HepG2 (cell line): ENCODE data around the gene NDOR1. TPM values are rescaled to one million over a fixed set of nuclear protein-coding genes. Genes with fewer than 3 reads are reported as not detected.

ENCODE experiments used
- ATAC-seq: fragments of 200-7000 bp; cut with Tn5 transposase; 3 replicates; pipeline ENCODE4 v1.9.1; 2020; ENCODE audit warnings: mild to moderate bottlenecking, moderate library complexity
- BruUV-seq: library from RNA; stranded (reverse); fragments of 400-500 nt; replicated peaks from 2 replicates; lab custom pipeline; 2021; lab: Mats Ljungman, UMichigan
- CTCF ChIA-PET: fragments of 300-600 bp; formaldehyde crosslinking; extraction: SDS; loops from one replicate; lab custom pipeline; 2021; ENCODE audit warnings: low total read pairs, inconsistent platforms, low intra/inter-chr PET ratio; lab: Yijun Ruan, JAX
- POLR2A ChIA-PET: fragments of 350-600 bp; sonication (Branson Sonifier 250); formaldehyde crosslinking; loops from one replicate; lab custom pipeline; 2020; ENCODE audit warnings: antibody characterized with exemption, inconsistent platforms; lab: Yijun Ruan, JAX
- DNase-seq: peaks from one replicate; pipeline ENCODE4 v3.0.0-alpha.2; 2015; ENCODE audit warnings: low spot score
- FAIRE-seq: peaks from 3 replicates; lab custom pipeline; 2011; peaks lifted over from hg19 to GRCh38; lab: Jason Lieb, UNC
- H2AFZ ChIP-seq: one replicate; pipeline ENCODE4 v1.6.1; 2011; ENCODE audit warnings: low read length, inconsistent platforms
- H3K27ac ChIP-seq: fragments of 300-600 bp; 3 replicates; pipeline ENCODE4 v1.8.0; 2011; ENCODE audit warnings: mixed run types, mild to moderate bottlenecking, mixed read lengths, low read length, inconsistent platforms; ENCODE audit not compliant: insufficient read depth; ENCODE audit errors: extremely low read length
- H3K27me3 ChIP-seq, 2 experiments: fragments of 200-600 bp in 1 of 2; 2 replicates in 1 of 2; 3 replicates in 1 of 2; pipeline versions ENCODE4 v1.6.0 to v1.8.0; 2011; ENCODE audit warnings: low read length in 2 of 2, mild to moderate bottlenecking in 2 of 2, moderate library complexity in 2 of 2, inconsistent platforms in 1 of 2; ENCODE audit not compliant: insufficient read depth in 2 of 2, control insufficient read depth in 1 of 2
- H3K36me3 ChIP-seq, 2 experiments: fragments of 200-600 bp in 1 of 2; replicated peaks in 1 of 2; 2 replicates in 1 of 2; 3 replicates in 1 of 2; pipeline versions ENCODE4 v1.5.1 to v1.8.0; 2011; ENCODE audit warnings: low read length in 2 of 2, inconsistent platforms in 1 of 2; ENCODE audit not compliant: insufficient read depth in 2 of 2, control insufficient read depth in 1 of 2
- H3K4me1 ChIP-seq: 2 replicates; pipeline ENCODE4 v1.5.1; 2012; ENCODE audit warnings: low read length, inconsistent platforms; ENCODE audit not compliant: insufficient read depth
- H3K4me2 ChIP-seq: 2 replicates; pipeline ENCODE4 v1.6.0; 2011; ENCODE audit warnings: low read depth, low read length, inconsistent platforms
- H3K4me3 ChIP-seq, 3 experiments: fragments of 200-600 bp in 1 of 3; sonication (generic), shearing (Covaris generic) in 1 of 3; replicated peaks in 1 of 3; 2 replicates each; pipeline ENCODE4 v1.5.1; 2011 to 2016; ENCODE audit warnings: low read length in 3 of 3, inconsistent platforms in 2 of 3, low read depth in 2 of 3, mild to moderate bottlenecking in 2 of 3, control low read depth in 1 of 3, mixed read lengths in 1 of 3; ENCODE audit not compliant: insufficient read depth in 1 of 3
- H3K79me2 ChIP-seq: one replicate; pipeline ENCODE4 v1.6.1; 2011; ENCODE audit warnings: low read length, inconsistent platforms; ENCODE audit not compliant: insufficient read depth
- H3K9ac ChIP-seq: 2 replicates; pipeline ENCODE4 v1.6.0; 2011; ENCODE audit warnings: mild to moderate bottlenecking, low read depth, low read length, inconsistent platforms; ENCODE audit not compliant: insufficient read depth
- H3K9me3 ChIP-seq: 2 replicates; pipeline ENCODE4 v1.5.1; 2012; ENCODE audit warnings: mild to moderate bottlenecking, low read length
- H4K20me1 ChIP-seq: 2 replicates; pipeline ENCODE4 v1.6.0; 2011; ENCODE audit warnings: inconsistent platforms, mild to moderate bottlenecking, low read length, moderate library complexity; ENCODE audit not compliant: insufficient read depth
- FOXO1 ChIP-seq: sonication (generic); formaldehyde crosslinking; IDR thresholded peaks from 2 replicates; pipeline ENCODE4 v1.4.0; 2020; ENCODE audit warnings: missing genetic modification reagents
- GPBP1L1 ChIP-seq: sonication (generic); formaldehyde crosslinking; IDR thresholded peaks from 2 replicates; pipeline ENCODE4 v1.5.0; 2020; ENCODE audit warnings: mild to moderate bottlenecking, missing genetic modification reagents
- PCBP1 ChIP-seq: fragments of 200-400 bp; formaldehyde crosslinking; IDR thresholded peaks from 2 replicates; pipeline ENCODE4 v1.6.1; 2017; ENCODE audit warnings: mild to moderate bottlenecking, low read depth, low read length, borderline replicate concordance
- SAFB2 ChIP-seq: sonication (generic); formaldehyde crosslinking; IDR thresholded peaks from 2 replicates; pipeline ENCODE4 v1.5.1; 2020; ENCODE audit warnings: missing genetic modification reagents, low read depth, mild to moderate bottlenecking, borderline replicate concordance
- SAP130 ChIP-seq: IDR thresholded peaks from 2 replicates; pipeline ENCODE4 v1.6.1; 2016; ENCODE audit warnings: low read depth
- STAG1 ChIP-seq: sonication (generic); formaldehyde crosslinking; IDR thresholded peaks from 2 replicates; pipeline ENCODE4 v1.4.0; 2020; ENCODE audit warnings: missing genetic modification reagents
- TBX3 ChIP-seq: fragments of 450-650 bp; IDR thresholded peaks from 2 replicates; pipeline ENCODE4 v1.6.1; 2017; ENCODE audit warnings: antibody characterized with exemption, mild to moderate bottlenecking, inconsistent platforms, borderline replicate concordance
- U2AF1 ChIP-seq: fragments of 200-400 bp; formaldehyde crosslinking; optimal IDR thresholded peaks from 2 replicates; pipeline ENCODE3; 2017; ENCODE audit warnings: mild to moderate bottlenecking, low read depth, low read length
- YEATS2 ChIP-seq: sonication (generic); formaldehyde crosslinking; IDR thresholded peaks from 2 replicates; pipeline ENCODE4 v1.4.0; 2020; ENCODE audit warnings: missing genetic modification reagents, borderline replicate concordance
- ZFP36L1 ChIP-seq: sonication (generic); formaldehyde crosslinking; IDR thresholded peaks from 2 replicates; pipeline ENCODE4 v1.8.0; 2022; ENCODE audit warnings: mild to moderate bottlenecking, missing genetic modification reagents, moderate library complexity
- ZNF326 ChIP-seq: sonication (generic); formaldehyde crosslinking; IDR thresholded peaks from 2 replicates; pipeline ENCODE4 v1.4.0; 2020; ENCODE audit warnings: missing genetic modification reagents, borderline replicate concordance
- ZNF451 ChIP-seq: sonication (generic); formaldehyde crosslinking; IDR thresholded peaks from 2 replicates; pipeline ENCODE4 v1.5.0; 2020; ENCODE audit warnings: mild to moderate bottlenecking, missing genetic modification reagents
- ZNF687 ChIP-seq: sonication (generic); formaldehyde crosslinking; IDR thresholded peaks from 2 replicates; pipeline ENCODE4 v1.5.1; 2020; ENCODE audit warnings: mild to moderate bottlenecking, missing genetic modification reagents, moderate library complexity
- WGBS: methylation state at CpG from one replicate; pipeline ENCODE4 v1.1.6; 2017; ENCODE audit warnings: low lambda C conversion rate; 5-methylcytosine and 5-hydroxymethylcytosine counted together
- in situ Hi-C: cut with HindIII; loops from 2 replicates; pipeline ENCODE4 v1.10.0; 2017; ENCODE audit warnings: low pct_unique_long_range_greater_than_20kb; ENCODE audit not compliant: extremely low pct_ligation_motif_present
- intact Hi-C: fragments of 100-400 bp; cut with micrococcal nuclease; formaldehyde crosslinking; loops from one replicate; pipeline ENCODE4 v1.10.0; 2022; ENCODE audit not compliant: unreplicated experiment
- polyA plus RNA-seq, 8 experiments: library from polyadenylated mRNA; depleted of rRNA in 3 of 8; stranded (reverse) in 7 of 8; unstranded in 1 of 8; fragments of >200 nt; fragmentation: Illumina TruSeq in 4 of 8; extraction: Trizol in 4 of 8; gene quantifications; 2 replicates each; pipeline versions ENCODE4 v1.2.1 to v1.2.3, GENCODE V29; 2011 to 2016; ENCODE audit warnings: low read depth in 4 of 8, missing spikeins in 1 of 8, mixed read lengths in 1 of 8; ENCODE audit not compliant: insufficient read depth in 1 of 8
- total RNA-seq, 5 experiments: library from RNA; depleted of rRNA; stranded (reverse); fragments of >200 nt; fragmentation: Illumina TruSeq; extraction: Trizol; gene quantifications; 2 replicates each; pipeline ENCODE4 v1.2.3, GENCODE V29; 2016; ENCODE audit warnings: low read depth in 1 of 5

NDOR1 gene
- total and polyA plus RNA-seq, 2 of the 13 experiments (the other 11 are each of a cell fraction or from before 2014, with no cell fraction given) = 3.6 to 8.7 TPM

DNA sequence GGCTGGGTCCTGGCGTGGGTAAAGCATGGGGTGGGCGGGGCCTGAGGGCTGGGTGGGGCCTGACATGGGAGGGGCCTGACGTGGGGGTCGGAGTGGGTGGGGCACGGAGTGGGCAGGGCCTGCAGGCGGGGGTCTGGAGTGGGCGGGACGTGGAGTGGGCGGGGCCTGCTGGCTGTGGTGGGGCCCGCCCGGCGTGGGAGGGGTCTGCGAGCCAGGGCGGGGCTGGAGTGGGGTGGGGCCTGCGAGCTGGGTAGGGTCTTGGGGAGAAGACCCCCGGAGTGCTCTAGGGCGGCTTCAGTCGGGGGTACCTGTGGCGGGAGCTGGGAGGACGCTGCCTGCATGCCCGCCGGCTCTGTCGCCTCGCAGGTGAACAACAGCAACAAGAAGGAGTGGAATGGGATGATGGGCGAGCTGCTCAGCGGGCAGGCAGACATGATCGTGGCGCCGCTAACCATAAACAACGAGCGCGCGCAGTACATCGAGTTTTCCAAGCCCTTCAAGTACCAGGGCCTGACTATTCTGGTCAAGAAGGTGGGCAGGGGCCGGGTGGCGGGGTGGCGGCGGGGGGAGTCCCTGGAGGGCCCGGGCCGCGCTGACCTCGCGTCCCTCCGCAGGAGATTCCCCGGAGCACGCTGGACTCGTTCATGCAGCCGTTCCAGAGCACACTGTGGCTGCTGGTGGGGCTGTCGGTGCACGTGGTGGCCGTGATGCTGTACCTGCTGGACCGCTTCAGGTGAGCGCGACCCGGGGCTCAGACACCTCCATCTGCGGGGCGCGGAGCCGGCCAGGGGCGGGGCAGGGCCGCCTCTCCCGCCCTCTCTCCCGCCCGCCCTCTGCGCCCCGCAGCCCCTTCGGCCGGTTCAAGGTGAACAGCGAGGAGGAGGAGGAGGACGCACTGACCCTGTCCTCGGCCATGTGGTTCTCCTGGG lies 43.7 kb upstream of the NDOR1 start (continued):
- TF ChIP-seq TBX3 = no peak
- TF ChIP-seq, all 625 proteins: peak for 1

GRCh38 chr9:137162505-137163364 lies 42.8 kb upstream of the NDOR1 start:
- intact Hi-C loops = no loop called here
- ATAC-seq (peak; percentile 67), DNase-seq (no peak), FAIRE-seq (no peak)
- H3K9me3 ChIP-seq = no peaks in the 10 kb centered on the region
- no TSS peak for BruUV-seq
- no peak overlapping the region for H3K27ac ChIP-seq
- no peak overlapping the region for H2AFZ ChIP-seq
- ChIA-PET CTCF (interaction anchor here (0.8 to 1.1 kb wide), 2 partner anchors 65 to 73 kb away, joined by 3 read pairs; no protein-coding TSS in a partner anchor), POLR2A (interaction anchor here (0.7 to 1.3 kb wide), 5 partner anchors 12 to 74 kb away, joined by 3 to 9 read pairs (median 5); partner anchors contain the start of genes ANAPC2, SSNA1 and TPRN)
- H3K79me2 ChIP-seq = no peaks in the 10 kb centered on the region
- 51% methylated on average over 12 of the region's 74 CpGs for WGBS
- H3K9ac ChIP-seq = no peak overlapping the region
- no peaks in the 10 kb centered on the region for H3K36me3 ChIP-seq
- no peaks in the 10 kb centered on the region for H4K20me1 ChIP-seq
- H3K27me3 ChIP-seq = peaks cover 24 to 91% of the 10 kb centered on the region in 2 experiments; a peak in 4 of 5 replicates
- H3K4me1 ChIP-seq = no peaks in the 10 kb centered on the region
- peak overlapping the region; percentile 63 for H3K4me2 ChIP-seq
- H3K4me3 ChIP-seq = peak overlapping the region; percentile 34 to 62 (median 47); a peak in 4 of 6 replicates
- in situ Hi-C loops = no loop called here
- TF ChIP-seq SAFB2 (CRISPR knock-in tag) (no peak), ZFP36L1 (CRISPR knock-in tag) (no peak), ZNF451 (CRISPR knock-in tag) (no peak), YEATS2 (CRISPR knock-in tag) (no peak), U2AF1 (no peak), GPBP1L1 (CRISPR knock-in tag) (no peak), ZNF687 (peak; percentile 60), SAP130 (CRISPR knock-in tag) (peak; percentile 12; the same call in 1 of the 2 replicates), FOXO1 (CRISPR knock-in tag) (no peak), STAG1 (peak; percentile 49), PCBP1 (no peak), ZNF326 (CRISPR knock-in tag) (no peak)
